Measurements from ENCODE around the gene SETD7. TPM values are rescaled to one million over a fixed set of nuclear protein-coding genes. Genes with fewer than 3 reads are reported as not detected.

Gene SETD7
- total and polyA plus RNA-seq, 2 donors (not counting 1 experiment from before 2014, with no cell fraction given) = 5.1 to 13.0 TPM

DNA sequence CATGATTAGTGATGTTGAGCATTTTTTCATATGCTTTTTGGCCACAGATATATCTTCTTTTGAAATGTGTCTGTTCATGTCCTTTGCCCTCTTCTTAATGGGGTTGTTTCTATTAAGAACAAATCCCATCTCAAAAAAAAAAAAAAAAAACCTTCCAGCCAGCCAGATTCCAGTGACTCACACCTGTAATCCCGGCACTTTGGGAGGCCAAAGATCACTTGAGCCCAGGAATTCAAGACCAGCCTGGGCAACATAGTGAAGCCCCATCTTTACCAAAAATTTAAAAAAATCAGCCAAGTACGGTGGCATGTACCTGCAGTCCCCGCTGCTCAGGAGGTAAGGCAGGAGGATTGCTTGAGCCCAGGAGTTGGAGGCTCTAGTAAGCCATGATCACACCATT is 97.0 kb downstream of the SETD7 start:
- H2AFZ ChIP-seq (ENCODE audit: insufficient read depth, low read depth, low read length, poor library complexity, severe bottlenecking) = no peak overlapping the region
- intact Hi-C loops (cut with micrococcal nuclease) = no loop called here
- H3K9me3 ChIP-seq (ENCODE audit: control extremely low read depth in 1 of 3, control insufficient read depth in 2 of 3, insufficient read depth in 1 of 3, low read length in 2 of 3) = no peaks in the 10 kb centered on the region
- H3K79me2 ChIP-seq (ENCODE audit: control insufficient read depth, insufficient read depth, low read length) = peaks cover 98% of the 10 kb centered on the region
- no peak overlapping the region for H3K4me3 ChIP-seq (ENCODE audit: control extremely low read depth in 1 of 5, extremely low read depth in 1 of 5, insufficient read depth in 1 of 5, low read depth in 2 of 5, low read length in 4 of 5)
- TF ChIP-seq EZH2 (IDR thresholded peaks at IDR 0.05; ENCODE audit: borderline replicate concordance, insufficient read depth, low read depth, low read length, poor library complexity, severe bottlenecking) = no peak
- no peak for TF ChIP-seq CTCF (IDR thresholded peaks at IDR 0.05)
- H3K27ac Mint-ChIP-seq = no peak overlapping the region
- H3K27me3 ChIP-seq (replicated peaks in 1 of 4; ENCODE audit: control extremely low read depth in 1 of 4, control insufficient read depth in 3 of 4, insufficient read depth in 4 of 4, low read length in 3 of 4) = no peaks in the 10 kb centered on the region
- ChIA-PET POLR2A (no interaction called here), CTCF (interaction anchor here (0.5 kb wide), 1 partner anchor 39 kb away, joined by 3 read pairs; no protein-coding TSS in a partner anchor)
- H3K4me2 ChIP-seq (replicated peaks; ENCODE audit: low read depth, low read length, poor library complexity, severe bottlenecking) = no peak overlapping the region
- H3K27me3 Mint-ChIP-seq = no peaks in the 10 kb centered on the region
- H3K36me3 ChIP-seq (replicated peaks in 1 of 2; ENCODE audit: control extremely low read depth in 1 of 2, control insufficient read depth in 1 of 2, extremely low read depth in 1 of 2, insufficient read depth in 2 of 2, low read length in 1 of 2) = peaks cover 0 to 11% of the 10 kb centered on the region in 2 experiments
- no peaks in the 10 kb centered on the region for H3K9me3 Mint-ChIP-seq (ENCODE audit: insufficient read depth)
- DNase-seq (no peak), ATAC-seq (ENCODE audit: low read depth) (no peak)
- H3K4me3 Mint-ChIP-seq = no peak overlapping the region
- whole genome bisulfite sequencing (ENCODE audit: insufficient coverage) = 100% methylated on average over 2 of the region's 3 CpGs
- H3K9ac ChIP-seq (ENCODE audit: low read length) = no peak overlapping the region
- no peak overlapping the region for H3K27ac ChIP-seq (ENCODE audit: low read length in 2 of 2)
- peaks cover 63% of the 10 kb centered on the region for H4K20me1 ChIP-seq (ENCODE audit: control insufficient read depth, insufficient read depth, low read length, poor library complexity, severe bottlenecking)
- peaks cover 18 to 31% of the 10 kb centered on the region in 2 donors for H3K4me1 ChIP-seq (ENCODE audit: control insufficient read depth in 2 of 2, insufficient read depth in 2 of 2, low read length in 2 of 2)
- peaks cover 54% of the 10 kb centered on the region for H3K4me1 Mint-ChIP-seq

- peaks cover 58% of the 10 kb centered on the region for H4K20me1 ChIP-seq (ENCODE audit: control insufficient read depth, insufficient read depth, low read length, poor library complexity, severe bottlenecking)
- H3K4me2 ChIP-seq (replicated peaks; ENCODE audit: low read depth, low read length, poor library complexity, severe bottlenecking) = no peak overlapping the region
- peaks cover 94% of the 10 kb centered on the region for H3K79me2 ChIP-seq (ENCODE audit: control insufficient read depth, insufficient read depth, low read length)
- Mint-ChIP-seq H3K4me1 (peaks cover 54% of the 10 kb centered on the region), H3K4me3 (no peak overlapping the region), H3K27ac (no peak overlapping the region), H3K9me3 (ENCODE audit: insufficient read depth) (no peaks in the 10 kb centered on the region), H3K27me3 (no peaks in the 10 kb centered on the region)
- TF ChIP-seq CTCF (IDR thresholded peaks at IDR 0.05) = no peak
- no peak overlapping the region for H3K4me3 ChIP-seq (ENCODE audit: control extremely low read depth in 1 of 5, extremely low read depth in 1 of 5, insufficient read depth in 1 of 5, low read depth in 2 of 5, low read length in 4 of 5)
- no CpG with 5 or more reads among the region's 1 CpG for WGBS (ENCODE audit: insufficient coverage)
- H3K36me3 ChIP-seq (replicated peaks in 1 of 2; ENCODE audit: control extremely low read depth in 1 of 2, control insufficient read depth in 1 of 2, extremely low read depth in 1 of 2, insufficient read depth in 2 of 2, low read length in 1 of 2) = peaks cover 0 to 11% of the 10 kb centered on the region in 2 experiments
- no peak for ATAC-seq (ENCODE audit: low read depth)
- no peaks in the 10 kb centered on the region for H3K27me3 ChIP-seq (replicated peaks in 1 of 4; ENCODE audit: control extremely low read depth in 1 of 4, control insufficient read depth in 3 of 4, insufficient read depth in 4 of 4, low read length in 3 of 4)
- no peaks in the 10 kb centered on the region for H3K9me3 ChIP-seq (ENCODE audit: control extremely low read depth in 1 of 3, control insufficient read depth in 2 of 3, insufficient read depth in 1 of 3, low read length in 2 of 3)
- no peak overlapping the region for H3K9ac ChIP-seq (ENCODE audit: low read length)
- ChIA-PET CTCF (interaction anchor here (0.5 kb wide), 1 partner anchor 39 kb away, joined by 3 read pairs; no protein-coding TSS in a partner anchor), POLR2A (no interaction called here)
- H3K27ac ChIP-seq (ENCODE audit: low read length in 2 of 2) = no peak overlapping the region
- H2AFZ ChIP-seq (ENCODE audit: insufficient read depth, low read depth, low read length, poor library complexity, severe bottlenecking) = no peak overlapping the region
- intact Hi-C loops (cut with micrococcal nuclease) = no loop called here
- peaks cover 18 to 31% of the 10 kb centered on the region in 2 donors for H3K4me1 ChIP-seq (ENCODE audit: control insufficient read depth in 2 of 2, insufficient read depth in 2 of 2, low read length in 2 of 2)
- DNase-seq = no peak
Measured at GRCh38 chr4:139458543-139458942, 97.5 kb downstream of the SETD7 start.

Data from B cell (primary cell).